PC-3 (cell line): ENCODE results near the gene APOBEC3G.

Experiments used
- EZH2 ChIP-seq: fragments of 300-600 bp; sonication (generic); IDR thresholded peaks from one replicate; pipeline ENCODE4 v1.6.1; 2017; ENCODE audit warnings: antibody characterized with exemption, mild to moderate bottlenecking, low read length; ENCODE audit not compliant: unreplicated experiment
- TF ChIP-seq, protein P1 (sequence below): fragments of 300-600 bp; sonication (generic); conservative IDR thresholded peaks from 2 replicates; pipeline ENCODE4 v1.5.1; 2017; ENCODE audit warnings: antibody characterized with exemption, low read depth, mild to moderate bottlenecking, low read length

DNA sequence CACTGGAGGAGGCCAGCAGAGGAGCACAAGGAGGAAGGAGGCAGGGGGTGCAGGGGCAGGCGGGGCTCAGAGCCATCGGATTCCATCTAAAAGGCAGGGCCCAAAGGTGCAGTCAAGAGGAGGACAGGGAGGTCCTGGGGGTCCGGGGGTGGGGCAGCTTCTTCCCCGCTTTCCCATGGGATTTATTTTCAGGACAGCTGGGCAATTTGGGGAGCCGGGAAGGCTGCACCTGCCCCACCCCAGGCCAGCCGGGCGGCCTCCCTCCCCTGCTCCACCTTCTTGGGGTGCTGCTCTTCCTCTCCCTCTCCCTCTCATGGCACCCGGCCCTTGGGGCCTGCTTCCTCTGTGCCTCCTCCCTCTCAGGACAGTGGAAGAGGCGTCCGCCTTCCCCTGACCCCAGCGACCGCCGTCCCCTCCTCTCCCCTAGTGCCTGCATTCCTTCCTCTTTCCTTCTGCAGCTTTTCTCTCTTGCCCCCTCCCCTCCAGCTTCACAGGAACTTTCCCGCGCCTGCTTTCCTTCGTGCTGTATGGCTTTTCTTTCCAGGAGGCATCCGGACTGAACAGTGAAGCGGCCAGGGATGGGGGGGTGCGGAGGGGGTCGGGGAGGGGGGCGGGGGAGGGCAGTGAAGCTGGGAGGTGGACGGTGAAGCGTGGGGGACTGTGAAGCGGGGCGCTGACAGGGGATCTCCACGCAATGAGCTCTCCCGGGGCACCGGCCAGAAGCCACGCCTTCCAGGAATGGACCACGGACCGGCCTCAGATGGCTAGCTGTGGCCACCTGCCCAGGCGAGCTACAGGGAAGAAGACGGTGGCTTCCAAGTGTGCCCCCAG lies 46.9 kb downstream of the APOBEC3G start:
- TF ChIP-seq, protein P1, sequence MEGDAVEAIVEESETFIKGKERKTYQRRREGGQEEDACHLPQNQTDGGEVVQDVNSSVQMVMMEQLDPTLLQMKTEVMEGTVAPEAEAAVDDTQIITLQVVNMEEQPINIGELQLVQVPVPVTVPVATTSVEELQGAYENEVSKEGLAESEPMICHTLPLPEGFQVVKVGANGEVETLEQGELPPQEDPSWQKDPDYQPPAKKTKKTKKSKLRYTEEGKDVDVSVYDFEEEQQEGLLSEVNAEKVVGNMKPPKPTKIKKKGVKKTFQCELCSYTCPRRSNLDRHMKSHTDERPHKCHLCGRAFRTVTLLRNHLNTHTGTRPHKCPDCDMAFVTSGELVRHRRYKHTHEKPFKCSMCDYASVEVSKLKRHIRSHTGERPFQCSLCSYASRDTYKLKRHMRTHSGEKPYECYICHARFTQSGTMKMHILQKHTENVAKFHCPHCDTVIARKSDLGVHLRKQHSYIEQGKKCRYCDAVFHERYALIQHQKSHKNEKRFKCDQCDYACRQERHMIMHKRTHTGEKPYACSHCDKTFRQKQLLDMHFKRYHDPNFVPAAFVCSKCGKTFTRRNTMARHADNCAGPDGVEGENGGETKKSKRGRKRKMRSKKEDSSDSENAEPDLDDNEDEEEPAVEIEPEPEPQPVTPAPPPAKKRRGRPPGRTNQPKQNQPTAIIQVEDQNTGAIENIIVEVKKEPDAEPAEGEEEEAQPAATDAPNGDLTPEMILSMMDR, result no peak
- no peak for TF ChIP-seq EZH2
